HG03558 (cell line): Measurements from ENCODE around the gene COA5.
"Not testable (repeated sequence)": the region's sequence is repeated elsewhere in the genome, so short reads cannot be mapped to it uniquely, and the experiment has no call there.

Experiments used
- ATAC-seq: cut with Tn5 transposase; IDR thresholded peaks from one replicate; pipeline ENCODE4 v1.9.1; 2021; ENCODE audit warnings: moderate number of reproducible peaks; ENCODE audit not compliant: unreplicated experiment; ENCODE audit errors: extremely low read depth

The COA5 gene

DNA sequence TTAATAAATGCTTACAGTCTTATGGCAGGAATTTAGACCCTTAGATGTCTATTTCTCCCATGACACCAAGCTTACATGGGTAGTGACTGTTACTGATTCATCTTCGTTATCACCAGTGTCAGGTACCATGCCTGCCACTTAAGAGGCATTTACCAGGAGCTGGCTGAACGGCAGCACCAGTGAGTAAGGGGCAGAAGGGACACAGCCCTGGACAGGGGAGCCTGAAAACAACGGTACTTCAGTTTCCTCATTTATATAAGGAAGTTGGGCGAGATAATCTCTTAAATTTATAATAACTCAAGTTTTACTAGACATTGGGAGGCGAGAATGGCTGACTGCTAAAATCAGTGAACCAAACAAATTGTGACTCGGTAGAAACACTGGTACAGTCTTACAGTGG, 1.2 kb downstream of the COA5 start:
- no peak for ATAC-seq

DNA sequence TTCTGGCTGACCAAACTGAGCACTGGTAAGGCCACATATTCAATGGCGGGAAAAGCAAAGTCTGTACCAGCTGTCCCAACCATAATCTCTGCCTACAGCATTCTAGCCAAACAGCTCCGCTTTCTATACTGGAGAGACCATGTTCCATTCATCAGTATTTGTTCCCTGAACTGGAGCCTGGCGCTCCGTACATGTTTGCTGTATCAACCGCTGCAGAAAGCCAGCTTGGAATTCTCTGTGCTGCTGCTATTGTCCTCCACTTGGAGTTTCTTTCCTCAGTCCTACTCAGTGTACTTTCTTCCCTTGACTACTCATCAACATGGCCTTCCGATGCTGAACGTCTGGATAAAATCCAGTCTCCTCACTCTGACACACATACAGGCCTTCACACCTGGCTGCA, 1.9 kb downstream of the COA5 start:
- ATAC-seq, result no peak

DNA sequence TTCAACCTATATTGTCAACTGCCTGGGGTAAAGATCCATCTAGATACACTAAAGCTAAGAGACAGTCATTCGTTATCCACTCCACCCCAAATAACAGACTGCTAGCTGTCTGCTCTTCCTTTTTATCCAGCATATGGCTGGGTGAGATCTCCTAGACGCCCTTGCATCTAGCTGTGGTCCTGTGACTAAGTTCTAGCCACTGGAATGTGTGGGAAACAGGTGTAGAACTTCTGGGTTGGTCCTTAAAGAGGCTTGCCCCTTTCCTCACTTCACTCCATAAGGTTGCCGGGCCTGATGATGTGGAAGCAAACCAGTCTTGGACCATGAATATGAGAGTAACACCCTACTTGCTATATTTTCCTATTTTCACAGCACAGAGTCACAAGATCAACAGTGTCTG, 3.2 kb downstream of the COA5 start:
- no peak for ATAC-seq

DNA sequence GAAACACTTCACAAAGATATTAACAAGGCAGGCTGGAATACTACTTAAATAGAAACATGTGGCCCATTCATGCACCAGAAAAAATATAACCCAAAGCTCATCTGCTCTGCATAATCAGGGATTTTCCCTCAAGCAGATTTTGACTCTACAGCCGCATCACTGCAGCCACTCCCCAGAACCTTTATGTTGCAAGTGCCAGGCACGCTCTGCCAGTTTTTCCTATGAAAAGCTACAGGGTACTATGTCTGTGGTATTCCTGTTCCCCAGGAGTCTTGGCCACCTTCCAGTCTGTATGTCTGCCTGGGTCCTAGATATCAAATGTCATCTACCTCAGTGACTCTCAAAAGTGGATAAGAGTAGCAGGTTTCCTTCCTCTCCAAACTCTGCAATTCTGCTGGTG, 3.8 kb downstream of the COA5 start:
- no peak for ATAC-seq

DNA sequence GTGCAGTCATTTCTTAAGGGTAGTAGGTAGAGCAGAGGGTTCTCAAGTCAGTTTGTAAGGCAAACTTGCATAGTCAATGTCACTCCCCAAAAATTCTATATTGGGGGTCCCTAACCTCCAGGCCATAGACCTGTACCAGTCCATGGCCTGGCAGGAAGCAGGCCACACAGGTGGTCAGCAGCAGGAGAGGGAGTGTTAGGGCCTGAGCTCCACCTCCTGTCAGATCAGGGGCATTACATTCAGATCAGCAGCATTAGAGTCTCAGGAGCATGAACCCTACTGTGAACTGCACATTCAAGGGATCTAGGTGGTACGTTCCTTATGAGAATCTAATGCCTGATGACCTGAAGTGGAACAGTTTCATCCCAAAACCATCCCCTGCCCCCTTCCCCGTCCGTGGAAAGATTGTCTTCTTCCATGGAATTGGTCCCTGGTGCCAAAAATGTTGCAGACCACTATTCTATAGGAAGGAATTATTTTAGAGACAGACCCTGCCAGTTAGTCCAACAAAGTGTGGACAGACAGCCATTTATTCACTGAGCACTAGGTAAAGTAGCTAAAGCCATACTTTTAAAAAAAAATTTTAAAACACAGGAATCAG, 6.7 kb downstream of the COA5 start:
- peak; percentile 56 for ATAC-seq

DNA sequence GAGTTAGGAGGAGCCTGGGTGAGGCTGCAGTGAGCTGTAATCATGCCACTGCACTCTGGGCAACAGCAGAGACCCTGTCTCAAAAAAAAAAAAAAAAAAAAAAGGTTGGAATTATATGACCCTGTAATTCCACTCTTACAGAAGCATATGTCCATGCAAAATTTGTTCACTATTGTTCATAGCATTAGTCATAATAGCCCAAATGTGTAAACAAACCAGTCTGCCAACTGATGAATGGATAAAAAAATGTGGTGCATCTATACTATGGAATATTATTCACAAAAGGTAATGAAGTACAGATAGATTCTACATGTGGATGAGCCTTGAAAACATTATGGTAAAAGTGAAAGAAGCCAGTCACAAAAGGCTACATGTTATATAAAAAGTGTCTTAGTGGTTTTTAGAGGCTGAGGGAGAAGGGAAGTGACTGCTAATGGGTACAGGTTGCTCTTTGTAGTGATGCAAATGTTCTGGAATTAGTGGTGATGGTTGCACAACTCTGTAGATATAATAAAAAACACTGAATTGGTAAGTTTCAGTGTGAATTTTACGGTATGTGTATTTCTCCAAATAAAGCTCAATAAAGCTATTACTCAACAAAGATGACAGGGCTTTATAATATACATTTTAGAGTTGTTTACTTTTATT, 9.4 kb downstream of the COA5 start:
- ATAC-seq, result no peak

DNA sequence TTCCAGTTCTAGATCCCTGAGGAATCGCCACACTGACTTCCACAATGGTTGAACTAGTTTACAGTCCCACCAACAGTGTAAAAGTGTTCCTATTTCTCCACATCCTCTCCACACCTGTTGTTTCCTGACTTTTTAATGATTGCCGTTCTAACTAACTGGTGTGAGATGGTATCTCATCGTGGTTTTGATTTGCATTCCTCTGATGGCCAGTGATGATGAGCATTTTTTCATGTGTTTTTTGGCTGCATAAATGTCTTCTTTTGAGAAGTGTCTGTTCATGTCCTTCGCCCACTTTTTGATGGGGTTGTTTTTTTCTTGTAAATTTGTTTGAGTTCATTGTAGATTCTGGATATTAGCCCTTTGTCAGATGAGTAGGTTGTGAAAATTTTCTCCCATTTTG, 13.6 kb downstream of the COA5 start:
- ATAC-seq, result not testable (repeated sequence)

DNA sequence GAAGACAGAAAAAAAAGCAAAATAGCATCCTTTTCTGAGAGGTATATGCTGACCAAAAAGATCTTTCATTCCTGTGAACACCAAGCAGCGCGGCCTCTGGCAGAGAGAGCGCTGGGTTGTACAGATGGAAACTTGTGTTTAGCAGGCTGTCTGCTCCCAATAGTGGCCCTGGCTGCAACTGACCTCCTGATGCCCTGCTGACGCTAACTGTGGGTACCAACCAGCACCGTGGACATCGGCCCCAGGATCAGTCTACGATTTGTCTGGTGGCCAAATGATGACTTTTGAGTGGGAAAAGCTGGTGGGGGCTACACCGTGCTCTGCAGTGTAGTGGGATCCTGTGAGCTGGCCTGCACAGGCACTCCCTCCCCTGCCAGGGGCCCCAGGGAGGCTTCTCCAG, 15.7 kb downstream of the COA5 start:
- no peak for ATAC-seq

DNA sequence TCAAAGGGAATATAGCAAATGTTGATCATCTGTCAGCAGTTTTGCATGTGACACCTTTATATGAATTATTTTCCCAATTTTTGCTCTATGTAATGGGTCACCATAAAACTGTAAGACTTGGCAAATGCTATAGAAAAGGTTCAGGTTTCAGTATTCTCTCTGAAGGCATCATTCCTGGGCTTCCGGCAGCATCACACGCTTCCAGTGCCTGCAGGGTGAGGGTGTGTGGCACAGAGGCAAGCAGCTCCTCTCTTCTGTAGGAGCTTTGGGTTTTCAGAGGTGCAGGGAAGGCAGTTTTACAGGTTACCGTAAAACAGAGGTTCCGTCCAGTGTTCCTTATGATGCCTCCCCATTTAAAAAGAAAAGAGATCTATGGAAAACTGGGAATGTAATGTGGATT, 18.8 kb downstream of the COA5 start:
- no peak for ATAC-seq

DNA sequence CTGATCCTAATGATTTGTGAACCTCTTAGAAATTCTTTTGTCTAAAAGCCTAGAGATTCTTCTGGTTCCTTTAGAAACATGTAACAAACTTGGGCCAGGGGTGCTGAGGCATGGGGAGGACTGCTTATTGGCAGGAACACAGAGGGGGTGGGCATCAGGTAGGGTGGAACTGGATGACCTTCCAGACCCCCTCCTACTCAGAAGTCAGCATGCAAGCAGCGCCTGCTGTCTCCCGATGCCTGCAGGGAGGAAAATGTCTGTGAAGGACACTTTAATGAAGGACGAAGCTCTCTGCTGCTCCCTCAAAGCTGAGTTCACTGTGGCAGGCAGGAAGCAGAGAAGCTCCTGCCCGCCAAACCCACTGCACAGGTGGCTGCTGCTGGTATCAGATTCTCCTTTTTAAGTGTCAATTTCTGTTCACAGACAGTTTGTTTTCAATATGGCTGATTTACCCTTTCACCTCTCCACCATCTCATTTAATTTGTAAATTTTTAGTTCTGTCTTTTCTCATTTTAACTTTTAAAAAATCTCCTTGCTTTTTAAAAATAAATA, 19.4 kb downstream of the COA5 start:
- ATAC-seq, result no peak

DNA sequence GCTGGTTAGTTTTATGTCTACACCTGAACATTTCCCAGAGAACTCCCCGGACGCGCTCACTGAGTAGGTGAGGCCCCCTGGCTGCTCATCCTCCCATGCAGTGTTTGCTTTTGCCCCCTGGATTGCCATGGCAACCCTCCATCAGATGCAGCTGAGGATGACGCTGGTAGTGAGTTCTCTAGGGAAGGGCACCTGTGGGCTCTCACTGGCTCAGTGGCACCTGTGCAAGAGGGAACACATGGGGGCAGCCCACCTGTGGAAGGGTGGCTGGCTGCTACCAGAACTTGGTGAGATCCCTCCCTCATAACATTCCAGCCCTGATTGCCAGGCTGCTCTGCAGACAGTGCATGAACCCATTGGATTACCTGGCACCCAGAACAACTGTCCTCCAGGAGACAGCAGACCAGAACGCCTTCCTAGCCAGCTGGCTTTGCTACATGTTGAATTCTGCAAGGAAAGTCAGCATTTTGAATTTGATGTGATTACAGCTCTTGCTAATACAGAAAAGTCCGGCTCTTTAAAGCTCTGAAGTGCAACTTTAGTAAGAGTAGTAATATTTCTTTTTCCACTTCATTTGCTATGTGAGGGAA, 21.7 kb downstream of the COA5 start:
- ATAC-seq, result no peak

DNA sequence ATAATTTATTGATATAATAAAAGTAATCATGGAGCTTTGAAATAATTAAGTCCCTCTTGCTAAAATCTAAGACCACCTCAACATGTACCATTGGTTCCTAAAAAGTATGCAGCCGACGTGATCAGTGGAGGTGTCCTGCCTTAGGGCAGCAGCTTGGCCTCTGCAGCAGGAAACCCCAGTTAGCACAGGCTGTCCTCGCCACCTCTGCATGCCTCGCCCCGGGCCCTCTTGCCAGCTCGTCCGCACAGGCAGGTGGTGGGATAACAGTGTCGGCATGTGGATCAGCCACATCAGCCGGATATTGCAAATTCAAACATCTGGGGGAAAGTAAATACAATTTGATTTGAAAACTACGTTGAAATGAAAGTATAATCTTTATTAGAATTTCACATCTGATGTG, 22.9 kb downstream of the COA5 start:
- no peak for ATAC-seq

DNA sequence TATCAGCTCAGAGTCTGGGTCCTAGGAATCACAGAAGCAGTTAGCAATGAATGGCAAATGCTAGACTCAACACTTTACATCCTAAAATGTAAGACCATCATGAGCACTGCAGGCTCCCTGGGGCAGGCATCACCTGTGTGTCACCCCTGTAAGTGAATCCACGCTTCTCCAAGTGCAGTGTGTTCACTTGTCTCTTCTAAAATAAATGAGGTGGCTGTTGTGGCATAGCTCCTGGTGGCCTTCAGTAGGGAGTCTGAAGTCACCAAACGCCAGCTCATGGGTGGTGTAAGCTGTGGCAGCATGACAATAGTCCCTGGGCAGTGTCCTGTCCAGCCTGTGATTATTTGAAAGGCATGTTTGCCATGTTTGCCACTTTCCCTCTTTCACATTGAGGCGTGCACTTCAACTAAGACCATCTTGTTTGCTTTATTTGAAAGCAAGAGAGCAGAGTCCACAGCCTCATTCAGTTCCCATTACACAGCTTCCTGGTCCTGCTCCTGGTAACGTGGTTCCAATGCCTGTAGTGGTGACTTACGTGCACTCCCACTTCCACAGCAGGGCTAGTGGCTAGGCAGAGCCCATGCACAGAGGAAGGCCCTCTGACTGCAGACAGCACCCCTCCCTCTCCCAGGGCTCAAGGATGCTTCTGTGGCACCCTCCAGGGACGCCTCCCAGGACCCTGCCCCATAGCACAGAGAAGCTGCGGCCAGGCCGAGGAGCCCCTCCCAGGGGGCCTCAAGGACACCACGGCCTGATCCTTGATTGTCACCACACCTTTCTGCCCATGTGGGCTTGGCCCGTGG, 24.3 kb downstream of the COA5 start:
- no peak for ATAC-seq

DNA sequence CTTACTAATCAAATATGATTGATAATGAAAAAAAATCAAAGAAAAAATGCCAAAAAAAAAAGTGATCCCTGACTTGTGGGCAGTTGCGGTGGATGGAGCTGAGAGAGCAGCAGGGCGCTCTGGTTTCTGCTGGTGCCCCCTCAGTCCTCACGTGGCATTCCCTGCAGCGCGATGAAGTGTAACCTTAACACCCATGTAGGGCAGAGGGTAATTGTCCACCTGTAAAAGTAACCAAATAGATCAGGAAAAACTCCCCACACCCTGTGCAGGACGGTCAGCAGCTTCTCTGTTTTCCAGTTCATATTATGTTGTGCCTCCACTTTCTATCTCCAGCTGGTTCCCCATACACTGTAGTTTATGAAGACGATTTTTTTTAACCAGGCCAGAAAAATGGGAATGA, 25.0 kb downstream of the COA5 start:
- no peak for ATAC-seq

DNA sequence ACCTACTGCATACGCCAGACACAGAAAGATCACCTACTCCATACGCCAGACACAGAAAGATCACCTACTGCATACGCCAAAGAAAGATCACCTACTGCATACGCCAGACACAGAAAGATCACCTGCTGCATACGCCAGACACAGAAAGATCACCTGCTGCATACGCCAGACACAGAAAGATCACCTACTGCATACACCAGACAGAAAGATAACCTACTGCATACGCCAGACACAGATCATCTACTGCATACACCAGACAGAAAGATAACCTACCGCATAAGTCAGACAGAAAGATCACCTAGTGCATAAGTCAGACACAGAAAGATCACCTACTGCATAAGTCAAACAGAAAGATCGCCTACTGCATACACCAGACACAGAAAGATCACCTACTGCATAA, 25.8 kb downstream of the COA5 start:
- no peak for ATAC-seq

DNA sequence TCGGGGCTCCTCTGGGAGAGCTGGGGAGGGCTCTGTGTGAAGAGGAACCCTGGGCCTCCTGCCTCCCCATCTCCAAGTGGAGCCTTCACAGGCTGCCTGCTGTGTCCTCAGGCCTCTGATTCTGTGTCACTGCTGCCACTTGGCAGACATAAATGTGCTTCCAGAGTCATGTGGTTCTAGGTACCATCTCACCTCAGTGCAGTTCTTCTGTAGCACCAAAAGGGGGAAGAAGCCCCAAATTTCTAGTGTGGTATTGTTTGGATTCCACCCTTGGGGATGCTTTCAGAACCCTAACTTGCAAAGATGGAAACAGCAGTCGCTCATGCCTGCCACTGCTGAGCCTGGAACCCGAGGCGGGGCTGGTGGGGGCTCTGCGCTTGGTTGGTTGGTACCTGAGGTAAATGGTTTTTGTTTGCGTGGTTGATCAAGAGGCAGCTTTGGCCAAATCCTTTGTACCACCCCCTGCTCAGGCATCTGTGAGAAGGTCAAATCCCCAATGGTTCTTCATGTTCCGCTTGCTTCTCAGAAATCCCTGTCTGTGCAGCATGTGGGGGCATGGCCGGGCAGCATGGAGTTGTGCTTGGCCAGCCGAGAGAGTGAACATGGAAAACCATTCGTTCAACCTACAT, 27.5 kb downstream of the COA5 start:
- ATAC-seq, result no peak

DNA sequence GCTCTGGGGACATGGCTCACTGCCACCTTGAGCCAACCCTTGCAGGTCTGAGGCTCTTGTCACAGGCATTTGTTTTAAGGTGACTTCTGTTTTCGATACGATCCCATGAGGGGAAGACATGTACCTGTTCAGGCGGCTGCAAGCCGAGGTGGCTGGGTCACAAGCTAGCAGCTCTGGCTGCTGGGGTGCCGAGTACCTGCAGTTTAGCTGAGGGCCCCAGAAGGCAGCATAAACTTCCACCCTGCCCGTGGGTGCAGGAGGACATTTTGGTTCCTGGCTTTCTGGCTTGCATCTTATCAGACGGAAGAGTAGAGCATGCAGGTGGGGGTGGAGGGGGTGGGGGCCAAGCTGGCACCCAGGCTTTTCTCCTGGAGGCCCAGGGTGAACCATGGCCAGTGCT, 28.4 kb downstream of the COA5 start:
- ATAC-seq, result no peak

DNA sequence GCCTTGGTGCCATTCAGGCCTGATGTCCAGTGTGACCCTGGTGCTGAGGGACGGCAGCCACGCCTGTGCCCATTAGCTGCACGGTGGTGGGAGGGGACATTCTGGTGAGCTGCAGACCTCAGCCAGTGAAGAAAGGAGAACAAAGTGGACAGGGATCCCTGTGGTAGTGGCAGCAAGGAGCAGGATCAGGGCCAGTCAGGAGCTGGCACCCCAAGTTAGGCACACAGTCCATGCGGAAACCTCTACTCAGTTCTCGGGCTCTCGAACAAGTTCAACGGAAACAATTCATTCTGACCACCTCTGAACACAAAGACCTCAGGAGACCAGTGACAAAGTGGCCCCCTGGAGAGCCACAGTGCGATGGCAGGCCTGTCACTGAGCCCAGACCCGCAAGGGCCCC, 30.1 kb downstream of the COA5 start:
- no peak for ATAC-seq

DNA sequence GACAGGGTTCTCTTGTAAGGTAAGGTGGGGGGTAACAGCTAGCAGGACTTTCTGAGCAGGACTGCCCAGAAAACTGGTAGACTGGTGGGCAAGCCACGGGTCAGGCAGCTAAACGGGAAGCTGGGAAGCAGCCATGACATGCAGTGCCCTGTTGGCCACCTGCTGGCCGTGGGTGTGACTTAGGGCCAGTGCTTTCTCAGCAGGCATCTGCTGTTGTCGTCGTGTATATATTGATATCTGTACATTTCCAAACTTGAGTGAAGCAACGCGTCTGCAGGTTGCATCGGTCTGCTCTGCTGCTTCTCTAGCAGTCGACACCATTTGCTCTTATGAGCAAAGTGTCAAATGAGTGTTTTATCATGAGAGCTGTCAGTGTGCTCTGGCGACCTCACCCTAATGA, 31.0 kb downstream of the COA5 start:
- no peak for ATAC-seq

DNA sequence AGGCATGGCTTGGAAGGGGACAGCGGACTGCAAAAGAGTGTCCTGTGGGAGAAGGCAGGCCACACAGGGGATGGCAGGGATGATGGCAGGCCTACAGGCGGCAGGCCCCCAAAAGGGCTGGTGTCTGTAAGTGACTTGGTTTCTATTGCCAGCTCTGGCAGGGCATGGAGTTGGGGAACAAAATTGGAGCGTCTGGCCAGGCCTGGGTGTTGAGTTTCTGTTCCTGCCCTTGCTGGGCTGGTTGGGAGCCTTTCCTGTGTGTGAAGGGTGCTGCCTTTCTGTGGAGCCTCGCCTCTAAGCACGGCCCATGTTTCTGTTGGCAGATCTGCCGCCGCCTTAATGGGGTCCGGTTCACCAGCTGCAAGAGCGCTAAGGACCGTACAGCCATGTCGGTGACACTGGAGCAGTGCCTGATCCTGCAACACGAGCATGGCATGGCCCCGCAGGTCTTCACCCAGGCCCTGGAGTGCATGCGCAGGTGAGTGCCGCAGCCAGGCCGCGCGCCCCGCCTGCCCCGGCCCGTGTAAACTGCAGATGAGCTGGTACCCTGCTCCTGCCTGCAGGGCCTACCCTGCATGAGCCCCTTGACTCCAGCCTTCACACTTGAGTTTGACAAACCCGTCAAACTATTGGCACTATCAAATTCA, 31.5 kb downstream of the COA5 start:
- no peak for ATAC-seq
